ENCODE measurements around the gene TMTC4.

Gene TMTC4

DNA sequence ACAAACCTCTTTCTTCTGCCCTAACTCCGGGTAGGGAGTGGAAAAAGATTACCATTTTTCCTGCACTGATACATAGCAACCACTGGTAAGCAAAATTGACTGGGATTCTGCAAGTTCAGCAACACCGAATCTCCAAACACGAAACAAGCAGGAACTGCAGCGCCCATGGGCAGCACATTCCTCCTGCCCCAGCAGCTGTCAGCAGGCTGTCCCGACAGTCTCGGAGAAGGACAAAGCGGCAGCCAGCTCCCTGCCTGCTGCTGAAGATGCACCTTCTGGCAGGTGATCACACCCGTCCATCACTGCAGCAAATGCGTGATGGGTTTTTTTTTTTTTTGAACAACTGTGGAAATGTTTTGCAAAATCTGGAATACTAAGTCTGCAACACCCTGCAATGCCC lies 6.7 kb downstream of the TMTC4 start:
- no peak for DNase-seq (ENCODE audit: low read depth in 3 of 3)

DNA sequence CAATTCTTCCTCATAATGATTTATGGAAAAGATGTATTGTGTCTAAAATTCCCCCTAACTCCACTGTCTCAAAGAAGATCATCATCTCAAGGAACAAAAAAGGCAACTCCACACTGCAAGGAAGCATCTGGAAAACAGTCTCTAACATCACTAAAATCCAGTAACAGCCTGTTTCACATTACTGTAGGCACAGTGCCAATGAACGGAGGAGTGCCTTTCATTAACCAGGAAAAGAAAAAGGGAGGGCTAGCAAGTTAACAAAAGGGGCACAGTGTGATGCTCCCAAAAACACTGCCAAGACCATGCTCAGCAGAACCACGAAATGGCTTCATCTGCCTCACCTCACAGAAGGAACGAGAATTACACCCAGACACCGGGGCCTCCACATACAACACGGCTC lies 8.5 kb downstream of the TMTC4 start:
- no peak for DNase-seq (ENCODE audit: low read depth in 3 of 3)

DNA sequence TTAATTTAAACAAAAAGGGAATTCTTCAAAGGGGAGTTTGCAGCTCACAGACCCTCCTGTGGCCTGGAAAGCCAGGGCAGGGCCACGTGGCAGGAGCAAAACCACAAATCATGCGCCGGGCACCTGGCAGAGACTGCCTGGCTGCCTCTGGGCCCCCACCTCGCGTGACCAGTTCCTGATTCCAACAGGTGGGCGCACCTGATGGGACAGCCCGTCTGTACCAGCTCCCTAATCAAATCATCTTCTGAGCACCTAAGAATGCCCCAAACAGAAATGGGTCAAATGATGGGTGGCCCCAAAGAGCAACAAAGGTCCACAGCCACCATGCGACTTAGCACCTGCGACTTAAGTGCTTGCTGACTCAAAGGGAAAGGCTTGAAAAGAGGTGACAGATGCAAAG lies 9.2 kb downstream of the TMTC4 start:
- no peak for DNase-seq (ENCODE audit: low read depth in 3 of 3)

DNA sequence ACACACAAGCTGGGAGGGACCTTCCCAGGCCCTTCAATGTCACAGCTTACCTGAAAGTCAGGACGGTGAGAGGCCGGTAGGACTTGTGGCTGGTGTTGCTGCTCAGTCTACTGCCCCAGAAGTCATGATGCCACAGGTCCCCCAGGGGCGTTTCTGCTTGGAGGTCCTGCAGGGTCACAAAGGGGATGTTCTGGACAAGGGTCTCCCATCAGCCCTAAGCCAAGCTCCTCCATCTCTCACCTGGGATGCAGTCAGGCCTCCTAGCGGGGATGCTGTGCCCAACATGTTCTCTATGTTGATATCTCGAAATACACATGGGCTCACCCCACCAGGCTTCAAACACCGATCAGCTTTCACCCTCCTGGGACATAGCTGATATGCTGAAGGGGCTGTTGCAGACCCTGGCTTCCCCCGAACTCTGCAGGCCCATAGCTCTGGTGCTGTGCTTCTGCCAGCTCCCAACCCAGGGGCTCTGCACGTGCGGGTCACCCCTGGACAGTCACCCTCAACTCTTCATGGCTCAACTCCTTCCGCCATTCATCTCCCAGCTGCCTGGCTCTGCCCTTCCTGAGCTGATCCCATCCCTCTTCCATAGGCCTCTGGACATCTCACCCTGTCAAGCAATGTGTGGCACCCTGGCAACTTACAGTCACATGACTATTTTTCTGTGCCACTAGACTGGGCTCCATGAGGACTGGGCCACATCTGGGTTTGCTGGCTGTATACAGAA lies 10.3 kb downstream of the TMTC4 start:
- no peak for DNase-seq (ENCODE audit: low read depth in 3 of 3)

DNA sequence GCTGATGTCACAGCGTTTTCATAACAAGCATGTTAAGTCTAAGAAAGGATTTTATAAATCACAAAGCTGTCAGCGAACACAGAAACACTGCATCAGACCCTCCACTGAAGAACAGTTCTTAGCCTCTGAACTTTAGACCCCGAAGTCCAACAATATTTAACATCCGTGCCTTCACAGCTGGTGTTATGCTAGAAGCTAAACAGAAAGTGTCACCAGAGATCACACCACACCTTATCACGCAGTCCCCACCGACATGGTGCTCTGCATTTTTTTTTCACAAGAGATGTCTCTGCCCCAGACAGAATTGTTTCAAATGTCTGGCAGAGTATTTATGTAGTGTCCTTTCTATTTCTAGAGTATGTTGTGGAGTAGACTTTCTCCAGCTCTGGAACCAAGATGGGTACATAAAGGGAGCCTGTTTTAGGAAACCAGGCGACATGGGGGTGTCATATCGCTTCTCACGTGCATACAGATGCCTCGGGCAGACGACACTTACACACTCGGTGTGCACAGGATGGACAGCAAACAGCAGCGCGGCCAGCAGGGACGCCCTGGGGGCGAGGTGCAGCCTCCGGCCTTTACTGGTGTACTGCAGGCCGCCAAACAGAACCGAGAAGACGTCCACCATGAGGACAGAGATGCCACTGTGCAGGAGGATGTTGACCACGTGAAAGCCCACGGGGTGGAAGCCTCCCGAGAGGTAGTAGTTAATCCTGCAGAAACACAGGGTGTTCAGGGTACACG lies 12.0 kb downstream of the TMTC4 start:
- DNase-seq (ENCODE audit: low read depth in 3 of 3): no peak

DNA sequence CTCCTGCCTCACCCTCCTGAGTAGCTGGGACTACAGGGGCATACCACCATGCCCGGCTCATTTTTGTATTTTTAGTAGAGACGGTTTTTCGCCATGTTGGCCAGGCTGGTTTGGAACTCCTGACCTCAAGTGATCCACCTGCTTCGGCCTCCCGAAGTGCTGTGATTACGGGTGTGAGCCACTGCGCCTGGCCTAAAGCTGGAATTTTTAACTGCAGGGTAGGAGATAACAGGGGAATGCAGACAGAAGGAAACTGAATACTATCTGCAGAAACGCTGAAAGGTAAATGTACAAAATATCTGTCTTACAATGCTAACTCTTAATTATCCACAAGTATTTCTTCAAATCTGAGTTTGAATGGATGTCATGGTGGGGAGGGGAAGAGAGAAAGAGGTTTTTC lies 13.8 kb downstream of the TMTC4 start:
- DNase-seq (ENCODE audit: low read depth in 3 of 3): no peak

DNA sequence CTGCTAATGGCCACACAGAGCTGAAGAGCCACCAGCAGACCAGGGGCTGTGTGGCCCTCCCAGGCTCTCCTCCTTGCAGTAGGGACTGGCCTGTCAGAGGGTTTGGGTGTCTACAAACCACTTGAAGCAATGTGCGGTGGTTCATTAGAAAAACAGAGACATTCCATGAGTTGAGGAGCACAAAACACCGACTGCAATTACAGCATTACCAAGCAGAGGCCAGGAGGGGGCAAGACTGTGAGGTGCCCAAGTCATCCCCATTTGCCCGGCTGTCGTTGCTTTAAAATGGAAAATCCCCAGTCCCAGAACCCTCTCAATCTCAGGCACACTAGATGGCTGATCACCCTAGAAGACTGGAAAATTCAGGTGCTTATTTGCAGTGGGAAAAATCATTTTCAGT lies 15.0 kb downstream of the TMTC4 start:
- DNase-seq (ENCODE audit: low read depth in 3 of 3): no peak

DNA sequence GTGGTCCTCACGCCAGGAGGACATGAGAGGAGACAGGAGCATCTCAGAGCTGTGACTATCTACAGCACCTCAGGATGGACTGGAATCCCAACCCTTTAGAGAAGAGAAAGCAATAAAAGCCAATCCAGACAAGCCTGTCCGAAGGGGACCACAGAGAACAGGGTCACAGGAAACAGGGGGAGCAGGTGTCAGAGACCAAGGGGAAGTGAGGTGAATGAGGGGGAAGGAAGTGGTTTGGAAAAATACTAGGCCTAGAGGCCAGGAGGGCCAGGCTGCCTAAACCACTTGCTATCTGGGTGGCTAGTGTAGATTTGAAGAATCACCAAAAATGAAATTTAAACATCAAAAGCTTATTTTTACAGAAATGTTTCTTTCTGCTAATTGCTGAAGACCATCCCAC lies 16.2 kb downstream of the TMTC4 start:
- DNase-seq (ENCODE audit: low read depth in 3 of 3): no peak

DNA sequence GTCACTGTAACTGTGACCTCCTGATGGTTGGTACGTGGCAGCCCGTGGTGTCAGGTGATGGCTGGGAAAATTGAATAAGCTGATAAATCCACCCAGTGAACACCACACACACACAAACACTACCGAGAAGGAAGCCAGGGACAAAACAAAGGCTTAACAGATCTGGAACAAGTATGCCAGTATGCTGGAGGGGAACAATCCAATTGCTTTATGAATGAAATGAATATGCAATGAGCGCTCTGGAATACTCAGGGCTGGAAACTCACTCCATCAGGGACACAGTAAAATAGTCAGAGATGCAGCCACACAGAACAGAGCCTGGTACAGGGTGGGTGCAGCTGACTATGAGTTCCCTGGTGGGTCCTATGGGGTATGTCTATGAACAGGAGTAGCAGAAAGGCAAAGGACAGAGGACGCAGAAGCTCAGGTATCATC lies 16.7 kb downstream of the TMTC4 start:
- no peak for DNase-seq (ENCODE audit: low read depth in 3 of 3)

DNA sequence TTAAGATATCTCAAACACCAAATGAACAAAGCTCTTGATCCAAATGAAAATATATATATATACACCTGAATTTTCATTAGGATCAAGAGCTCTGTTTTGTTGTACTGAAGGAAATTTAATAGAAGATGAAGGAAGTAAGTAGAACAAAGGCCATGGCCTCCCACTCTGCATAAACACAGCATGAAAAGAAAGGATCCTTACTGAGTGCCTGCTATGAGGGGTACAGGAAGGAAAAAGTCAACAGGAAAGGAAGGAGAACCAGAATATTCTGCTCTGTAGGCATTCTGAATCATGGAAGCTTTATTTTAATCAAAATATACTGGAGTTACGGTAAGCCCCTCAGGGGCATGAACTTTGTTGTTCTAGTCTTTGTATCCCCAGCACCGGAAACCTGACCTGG lies 22.1 kb downstream of the TMTC4 start:
- no peak for DNase-seq (ENCODE audit: low read depth in 3 of 3)

DNA sequence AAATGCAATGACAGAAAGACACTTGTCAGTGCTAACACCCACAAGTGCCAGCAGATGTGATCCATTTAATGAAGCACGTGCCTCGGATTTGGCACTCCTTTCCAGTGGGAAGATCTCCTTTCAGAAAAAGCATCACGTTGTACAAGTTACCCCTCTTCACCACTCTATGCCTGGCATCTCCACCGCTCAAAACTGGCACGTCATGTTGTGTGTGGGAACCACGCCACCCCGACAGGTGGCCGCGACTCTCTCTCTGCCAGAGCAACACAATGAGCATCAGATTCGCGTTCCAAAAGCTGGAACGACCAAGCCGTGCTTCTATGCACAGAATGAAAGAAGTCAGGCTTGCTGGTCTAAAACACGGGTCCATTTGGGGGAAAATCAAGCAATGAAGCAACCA lies 24.3 kb downstream of the TMTC4 start:
- DNase-seq (ENCODE audit: low read depth in 3 of 3): no peak

DNA sequence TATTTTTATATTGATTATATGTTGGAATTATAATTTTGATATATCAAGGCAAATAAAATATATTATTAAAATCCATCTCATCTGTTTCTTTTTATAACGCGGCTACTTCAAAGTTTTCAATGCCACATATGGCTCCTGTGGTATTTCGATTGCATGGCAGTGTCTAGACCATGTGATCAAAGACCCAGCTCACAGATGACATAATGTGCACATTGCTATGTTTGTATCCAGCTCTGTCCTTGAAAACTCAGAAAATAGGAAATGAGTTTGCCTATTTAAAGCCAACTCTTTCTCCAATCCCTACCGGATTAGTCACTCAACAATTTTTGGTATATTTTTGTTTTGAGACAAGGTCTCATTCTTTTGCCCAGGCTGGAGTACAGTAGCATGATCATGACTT lies 26.2 kb downstream of the TMTC4 start:
- DNase-seq (ENCODE audit: low read depth in 3 of 3): no peak

DNA sequence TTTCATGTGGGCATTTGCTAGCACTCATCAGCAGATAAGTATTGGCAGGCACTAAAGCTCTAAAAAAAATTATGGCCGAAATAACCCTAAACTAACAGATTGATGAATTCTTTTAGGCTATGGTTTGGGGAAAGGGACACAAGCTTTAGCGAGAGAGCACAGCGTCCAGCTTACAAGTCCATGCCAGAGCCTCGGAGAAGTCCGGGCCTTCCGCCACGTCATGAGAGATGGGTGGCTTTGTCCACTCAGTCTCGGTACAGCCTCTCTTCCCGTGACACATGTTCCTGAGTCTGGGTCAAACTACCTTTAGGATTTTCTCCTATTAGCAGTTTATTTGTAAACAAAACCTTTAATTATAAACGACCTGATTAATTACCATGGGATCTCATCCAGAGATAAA lies 27.7 kb downstream of the TMTC4 start:
- DNase-seq (ENCODE audit: low read depth in 3 of 3): no peak

DNA sequence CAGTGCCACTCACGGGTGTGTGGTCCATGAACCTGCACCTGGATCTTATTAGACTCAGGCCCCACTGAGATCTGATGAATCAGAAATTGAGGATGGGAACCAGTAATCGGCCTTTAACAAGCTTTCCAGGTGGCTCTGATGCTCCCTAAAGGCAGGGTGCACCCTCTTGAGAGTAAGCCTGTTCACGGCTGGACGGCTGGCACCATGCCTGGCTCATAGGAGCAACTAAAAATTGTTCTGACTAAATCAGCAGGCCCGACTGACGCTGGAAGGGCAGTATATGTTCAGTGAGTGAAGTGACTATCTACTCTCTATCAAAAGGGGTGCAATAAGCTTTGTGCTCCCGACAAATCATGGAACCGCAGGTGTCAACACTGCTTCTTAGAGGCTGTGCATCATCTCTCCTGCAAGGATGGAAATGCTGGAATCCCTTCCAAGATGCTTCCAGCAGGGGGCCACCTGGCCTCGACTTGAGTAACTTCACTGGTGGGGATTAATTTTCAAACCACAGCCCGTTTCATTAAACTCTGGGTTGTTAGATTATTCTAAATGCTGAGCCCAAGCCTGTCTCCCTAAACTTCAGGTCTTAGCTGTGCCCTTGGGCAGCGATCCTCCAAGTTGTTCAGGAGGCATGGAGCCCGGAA lies 28.4 kb downstream of the TMTC4 start:
- DNase-seq (ENCODE audit: low read depth in 3 of 3): no peak

DNA sequence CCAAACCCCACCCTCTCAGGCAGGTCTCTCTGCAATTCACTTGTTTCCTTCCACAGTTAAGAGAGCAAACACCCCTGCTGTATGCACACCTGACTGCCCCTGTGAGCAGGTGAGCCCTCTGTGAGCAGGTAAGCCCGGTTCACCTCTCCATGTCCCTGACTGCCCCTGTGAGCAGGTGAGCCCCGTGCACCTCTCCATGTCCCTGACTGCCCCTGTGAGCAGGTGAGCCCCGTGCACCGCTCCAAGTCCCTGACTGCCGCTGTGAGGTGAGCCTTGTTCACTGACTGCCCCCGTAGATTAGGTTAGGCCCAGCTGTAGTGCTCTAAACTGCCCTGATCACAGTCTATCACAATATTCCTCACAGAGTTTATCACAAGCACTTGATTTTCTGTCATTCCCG lies 29.2 kb downstream of the TMTC4 start:
- DNase-seq (ENCODE audit: low read depth in 3 of 3): no peak

DNA sequence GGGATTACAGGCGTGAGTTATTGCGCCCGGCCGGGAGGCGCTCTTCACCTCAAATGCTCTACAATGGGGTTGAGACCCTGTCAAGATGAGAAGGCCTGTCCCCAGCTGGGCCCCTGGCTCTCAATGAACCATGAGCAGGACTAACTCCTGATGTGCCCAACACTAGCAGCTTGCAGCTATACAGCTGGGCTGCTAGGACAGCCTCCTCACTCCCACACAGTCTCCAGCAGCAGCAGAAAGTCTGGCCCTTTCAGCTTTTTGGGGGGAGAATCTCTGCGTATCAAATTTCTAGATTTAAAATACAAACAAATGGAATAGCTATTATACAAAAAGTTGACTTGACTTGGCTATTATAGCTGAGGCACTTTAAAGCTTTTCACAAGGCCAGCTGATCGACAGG lies 30.2 kb downstream of the TMTC4 start:
- DNase-seq (ENCODE audit: low read depth in 3 of 3): no peak

DNA sequence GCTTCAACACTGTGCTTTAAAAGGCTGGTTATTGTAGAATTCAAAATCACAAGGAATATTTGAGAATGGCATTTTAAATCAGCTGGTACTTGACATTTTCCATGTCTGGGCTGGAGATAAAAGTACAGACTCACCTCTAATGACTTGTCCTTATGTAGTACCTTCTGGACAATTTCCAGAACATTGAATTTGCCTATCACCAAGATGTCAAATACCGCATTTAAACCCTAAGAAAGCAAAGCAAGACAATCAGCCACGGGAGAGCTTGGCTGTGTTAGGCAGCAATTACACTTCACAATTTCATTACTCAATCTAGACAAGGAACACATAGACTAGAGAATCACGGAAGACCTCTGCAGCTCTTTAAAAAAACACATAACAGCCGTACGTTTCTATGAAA lies 36.8 kb downstream of the TMTC4 start:
- no peak for DNase-seq (ENCODE audit: low read depth in 3 of 3)

DNA sequence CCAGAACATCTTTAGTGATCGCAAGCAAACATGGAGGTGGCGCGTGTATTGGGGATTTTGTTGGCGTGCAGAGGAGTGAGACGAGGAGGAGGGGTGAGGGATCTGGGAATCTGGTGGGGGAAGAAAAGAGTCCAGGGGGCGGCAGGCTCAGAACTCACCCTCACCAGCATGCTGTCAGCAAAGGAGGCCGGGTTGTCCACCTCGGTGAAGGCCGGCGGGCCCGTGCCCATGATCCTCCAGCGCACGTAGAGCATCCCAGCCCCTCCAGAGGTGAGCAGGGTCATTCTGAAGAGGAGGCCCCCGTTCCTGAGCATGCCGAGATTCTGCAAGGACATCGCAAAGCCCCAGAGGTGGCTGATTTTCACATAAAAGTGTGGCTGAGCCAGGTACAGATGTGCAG lies 37.2 kb downstream of the TMTC4 start:
- DNase-seq (ENCODE audit: low read depth in 3 of 3): no peak

DNA sequence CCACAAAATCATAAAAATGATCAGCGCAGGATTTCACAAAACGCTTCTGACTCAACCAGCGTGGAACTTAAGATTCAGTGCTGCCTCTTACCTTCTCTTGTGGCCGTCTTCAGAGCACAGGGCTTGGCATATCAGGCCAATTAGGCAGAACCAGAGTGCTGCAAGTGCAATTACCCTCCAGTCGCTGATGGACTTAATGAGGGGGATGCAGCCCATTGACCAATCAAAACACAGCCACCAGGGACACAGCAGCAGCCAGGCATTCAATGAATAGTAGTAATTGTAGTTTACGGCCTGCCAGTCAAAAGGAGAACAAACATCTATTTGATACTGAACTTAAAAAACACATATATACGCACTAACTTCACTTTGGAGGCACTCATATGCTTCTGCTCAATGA lies 38.2 kb downstream of the TMTC4 start:
- no peak for DNase-seq (ENCODE audit: low read depth in 3 of 3)

DNA sequence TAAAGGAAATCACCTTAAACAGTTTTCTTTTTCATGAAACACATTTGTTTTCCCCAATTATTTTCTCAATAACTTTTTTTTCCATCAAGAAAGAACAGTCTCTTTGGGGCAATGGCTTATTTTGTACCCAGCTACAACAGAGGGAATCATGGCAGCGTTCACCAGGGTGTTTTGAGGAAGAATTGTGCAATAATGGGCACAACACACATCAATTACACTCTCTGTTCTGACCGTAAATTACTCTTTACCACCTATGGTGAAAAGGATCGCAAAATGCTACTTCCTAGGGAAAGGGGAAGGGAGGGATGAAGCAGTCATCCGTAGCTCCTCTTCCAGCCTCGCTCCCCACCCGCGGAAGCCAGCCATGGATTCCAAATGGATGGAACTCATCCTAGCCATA lies 38.6 kb downstream of the TMTC4 start:
- no peak for DNase-seq (ENCODE audit: low read depth in 3 of 3)

DNA sequence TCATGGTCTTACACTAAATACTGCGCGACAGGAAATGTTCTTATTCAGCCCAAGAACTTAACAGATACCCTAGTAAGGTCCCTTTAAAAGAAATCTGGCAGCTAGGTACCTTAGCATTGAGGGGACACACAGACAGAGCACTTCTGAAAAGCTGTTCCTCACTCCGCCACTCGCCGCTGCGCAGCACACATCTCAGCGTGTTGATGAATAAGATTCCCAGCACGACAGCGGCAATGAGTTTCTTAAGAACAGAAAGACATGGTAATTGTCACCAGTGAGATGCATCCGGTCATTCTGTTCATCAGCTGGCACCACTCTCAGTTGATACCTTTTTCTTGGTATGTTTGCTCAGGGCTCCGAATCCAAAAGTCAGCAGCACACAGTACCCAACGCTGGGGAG lies 39.9 kb downstream of the TMTC4 start:
- no peak for DNase-seq (ENCODE audit: low read depth in 3 of 3)

DNA sequence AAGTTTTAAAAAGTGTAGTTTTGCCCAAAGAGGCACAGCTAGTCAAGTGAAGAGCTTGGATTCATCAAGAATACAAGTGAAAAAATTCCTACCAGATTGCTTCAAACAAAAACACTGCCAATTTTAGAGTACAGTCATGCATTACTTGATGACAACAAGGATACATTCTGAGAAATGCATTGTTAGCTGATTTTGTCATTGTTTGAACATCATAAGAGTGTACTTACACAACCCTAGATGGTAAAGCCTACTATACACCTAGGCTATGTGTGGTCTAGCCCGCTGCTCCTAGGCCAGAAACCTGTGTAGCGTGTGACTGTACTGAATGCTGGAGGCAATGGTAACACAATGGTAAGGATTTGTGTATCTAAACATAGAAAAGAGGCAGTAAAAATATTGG lies 41.1 kb downstream of the TMTC4 start:
- no peak for DNase-seq (ENCODE audit: low read depth in 3 of 3)

DNA sequence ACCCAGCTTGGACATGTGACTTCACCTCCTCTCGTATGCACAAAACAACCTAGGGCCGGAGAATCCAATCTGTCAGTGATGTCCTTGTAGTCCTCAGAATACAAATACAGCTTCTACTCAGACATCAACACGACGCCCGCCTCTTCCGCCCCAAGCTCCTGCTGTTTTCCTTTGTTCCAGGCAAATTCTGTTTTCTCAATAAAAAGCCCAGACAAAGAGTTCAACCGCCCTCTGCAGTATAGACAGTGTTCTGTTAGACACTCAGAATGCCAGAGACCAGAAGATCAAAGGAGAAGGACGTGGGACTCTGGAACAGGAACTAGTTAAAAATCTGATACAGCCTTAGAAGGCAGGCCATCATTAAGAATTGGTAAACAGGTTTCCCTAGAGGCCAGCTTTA lies 44.0 kb downstream of the TMTC4 start:
- no peak for DNase-seq (ENCODE audit: low read depth in 3 of 3)
